ENCODE results near the gene CFAP58. TPM values are rescaled to one million over a fixed set of nuclear protein-coding genes. Genes with fewer than 3 reads are reported as not detected.

The CFAP58 gene
- total RNA-seq, 1 donor from 2014 or later, result 0.75 TPM

GRCh38 chr10:104321725-104322415 lies 31.8 kb upstream of the CFAP58 start:
- DNase-seq (ENCODE audit: low read depth), result no peak

DNA sequence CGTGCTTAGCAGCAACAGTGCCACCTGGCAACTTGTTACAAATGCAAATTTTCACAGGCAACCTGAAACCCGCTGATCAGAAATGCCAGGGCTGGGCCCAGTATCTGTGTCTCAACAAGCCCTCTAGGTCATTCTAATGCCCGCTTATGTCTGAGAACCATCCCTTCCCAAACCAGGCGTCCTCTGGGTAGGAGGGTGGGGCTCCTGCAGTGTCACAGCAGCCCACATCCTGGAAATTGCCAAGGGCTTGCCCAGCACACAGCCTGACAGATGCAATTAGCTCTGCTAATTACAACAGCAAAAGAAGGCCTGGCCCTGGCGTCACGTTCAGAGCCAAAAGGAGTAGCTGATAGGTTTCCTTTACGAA lies 31.2 kb upstream of the CFAP58 start:
- DNase-seq (ENCODE audit: low read depth), result no peak

DNA sequence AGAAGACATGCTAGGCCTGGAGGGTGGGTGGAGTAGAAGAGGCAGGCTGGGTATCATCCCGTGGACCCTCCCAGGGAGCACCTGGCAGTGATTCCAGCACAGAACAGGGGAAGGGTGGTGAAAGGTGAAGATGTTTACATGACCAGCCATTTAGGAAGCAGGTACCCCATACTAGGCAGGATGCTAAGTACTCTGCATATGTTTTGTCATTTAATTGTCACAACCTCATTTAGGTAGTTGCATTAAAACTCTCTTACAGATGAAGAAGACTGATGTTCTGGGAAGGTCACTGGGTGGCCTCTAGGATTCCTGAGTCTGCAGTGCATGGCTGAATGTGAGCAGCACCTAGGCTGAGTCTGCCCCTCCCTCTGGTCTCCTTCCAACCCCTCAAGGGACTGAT lies 30.5 kb upstream of the CFAP58 start:
- no peak for DNase-seq (ENCODE audit: low read depth)

GRCh38 chr10:104323760-104324201 lies 29.9 kb upstream of the CFAP58 start:
- DNase-seq (ENCODE audit: low read depth), result no peak

GRCh38 chr10:104324221-104324686 lies 29.4 kb upstream of the CFAP58 start:
- no peak for DNase-seq (ENCODE audit: low read depth)

DNA sequence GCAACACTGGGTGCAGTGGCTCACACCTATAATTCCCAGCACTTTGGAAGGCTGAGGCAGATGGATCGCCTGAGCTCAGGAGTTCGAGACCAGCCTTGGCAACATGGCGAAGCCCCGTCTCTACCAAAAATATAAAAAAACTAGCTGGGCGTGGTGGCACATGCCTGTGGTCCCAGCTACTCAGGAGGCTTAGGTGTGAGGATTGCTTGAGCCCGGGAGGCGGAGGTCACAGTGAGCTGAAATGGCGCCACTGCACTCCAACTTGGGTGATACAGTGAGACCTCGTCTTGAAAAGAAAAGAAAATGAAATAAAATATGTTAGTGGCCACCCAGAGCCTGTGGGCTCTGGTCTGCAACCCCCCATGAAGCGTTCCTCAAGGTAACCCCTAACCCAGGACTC lies 28.7 kb upstream of the CFAP58 start:
- DNase-seq (ENCODE audit: low read depth), result no peak

DNA sequence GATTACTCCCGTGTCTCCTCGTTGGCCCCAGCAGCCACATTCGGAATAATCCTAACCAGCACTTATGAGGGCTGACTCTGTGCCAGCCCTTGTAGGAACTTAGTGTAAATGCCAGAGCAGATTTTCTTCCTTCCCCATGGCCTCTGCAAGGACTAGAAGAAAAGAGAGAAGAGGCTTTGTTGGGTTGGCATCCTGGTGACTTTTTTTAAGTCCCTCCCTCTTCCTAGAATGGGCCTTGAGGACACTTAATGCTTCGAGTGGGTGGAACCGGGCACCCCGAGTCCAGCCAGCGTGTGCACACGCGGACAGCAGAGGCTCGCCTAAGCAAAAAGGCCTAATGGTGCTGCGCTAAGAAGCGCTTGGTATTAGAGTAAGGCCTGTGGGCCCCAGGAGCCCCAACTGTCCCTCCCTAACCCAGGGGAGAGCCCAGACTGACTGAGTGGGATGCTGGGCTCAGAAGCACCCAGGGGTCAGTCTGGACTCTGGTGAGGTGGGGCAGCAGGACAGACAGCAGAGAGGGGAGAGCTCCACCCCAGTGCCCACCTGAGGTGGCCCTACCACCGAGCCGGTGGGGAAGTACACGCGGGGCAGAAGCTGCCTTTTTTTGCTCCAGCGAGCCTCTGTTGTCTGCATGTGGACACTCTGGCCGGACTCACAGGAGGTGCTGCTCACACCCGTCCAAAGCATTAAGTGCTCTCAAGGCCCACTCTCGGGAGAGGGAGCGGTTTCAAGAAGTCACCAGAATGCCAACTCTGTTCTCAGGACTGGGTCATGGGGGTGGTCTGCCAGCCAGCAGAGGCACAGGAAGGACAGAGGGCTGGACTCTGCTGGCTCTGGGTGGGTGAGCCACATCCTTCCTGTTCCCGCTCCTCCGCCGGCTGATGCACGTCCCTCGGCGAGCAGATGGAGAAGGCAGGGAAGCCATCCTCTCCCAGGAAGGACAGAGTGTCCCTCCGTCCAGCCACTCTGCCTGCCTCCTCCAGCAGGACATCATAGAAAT lies 27.9 kb upstream of the CFAP58 start:
- no peak for DNase-seq (ENCODE audit: low read depth)

GRCh38 chr10:104326991-104327610 lies 26.5 kb upstream of the CFAP58 start:
- DNase-seq (ENCODE audit: low read depth), result no peak

- peak; percentile 56 for DNase-seq (ENCODE audit: low read depth)
Observed at GRCh38 chr10:104327745-104328645, 25.6 kb upstream of the CFAP58 start.

- DNase-seq (ENCODE audit: low read depth), result no peak
Observed at GRCh38 chr10:104328646-104328895, 25.1 kb upstream of the CFAP58 start.

DNA sequence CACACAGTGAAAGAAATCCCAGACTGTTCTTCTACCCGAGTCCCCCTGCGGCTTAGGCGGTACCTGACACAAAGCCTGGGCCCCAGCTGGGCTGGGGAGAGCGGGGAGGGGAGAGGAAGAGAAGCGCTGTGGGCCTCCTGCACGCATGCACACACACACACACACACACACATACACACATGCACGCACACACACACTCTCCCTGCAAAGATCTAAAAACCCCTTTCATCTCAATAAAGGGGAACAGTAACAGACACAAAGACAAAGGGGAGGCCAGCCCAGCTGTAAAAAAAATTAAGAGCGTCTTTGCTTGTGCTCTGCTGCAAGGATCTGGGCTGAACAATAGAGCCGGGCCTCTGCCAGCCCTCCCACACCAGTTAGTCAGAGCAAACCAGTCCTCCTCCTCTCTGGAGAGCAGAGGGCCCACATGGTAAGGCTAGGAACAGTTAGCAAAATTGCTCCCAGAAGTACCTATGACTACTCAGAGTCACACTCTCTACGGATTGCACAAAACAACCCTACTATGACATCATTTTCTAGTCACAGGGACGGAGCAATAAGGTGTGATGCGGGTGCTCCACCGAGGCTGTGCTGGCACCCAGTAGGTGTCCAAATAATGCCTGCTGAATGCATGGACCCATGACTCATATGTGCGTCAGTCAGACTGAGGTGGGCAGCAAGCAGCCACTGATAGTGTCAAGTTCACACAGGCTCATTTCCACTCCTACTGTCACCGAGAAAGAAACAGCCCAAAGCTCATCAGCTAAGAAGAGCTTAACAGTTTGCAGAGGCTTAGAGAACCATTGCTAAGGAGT lies 24.5 kb upstream of the CFAP58 start:
- peak; percentile 91 for DNase-seq (ENCODE audit: low read depth)

DNA sequence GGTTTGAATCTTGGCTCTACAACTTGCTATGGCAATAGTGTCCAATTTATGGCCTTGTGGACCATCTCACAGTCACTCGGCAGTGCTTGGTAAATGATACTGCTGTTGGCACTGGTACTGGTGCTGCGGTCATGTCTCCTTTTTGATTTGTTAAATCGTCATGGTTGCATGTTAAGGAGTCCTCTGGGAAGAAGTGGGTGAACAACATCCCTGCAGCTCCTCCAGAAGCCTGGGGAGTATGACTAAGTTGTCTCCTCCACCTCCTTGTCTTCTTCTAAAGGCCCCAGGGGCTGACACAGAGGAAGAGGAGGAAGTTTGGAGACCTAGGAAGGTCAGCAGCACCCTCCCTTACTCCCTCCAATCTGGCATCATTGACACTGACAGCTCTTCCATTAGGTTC lies 23.9 kb upstream of the CFAP58 start:
- peak; percentile 43 for DNase-seq (ENCODE audit: low read depth)

DNA sequence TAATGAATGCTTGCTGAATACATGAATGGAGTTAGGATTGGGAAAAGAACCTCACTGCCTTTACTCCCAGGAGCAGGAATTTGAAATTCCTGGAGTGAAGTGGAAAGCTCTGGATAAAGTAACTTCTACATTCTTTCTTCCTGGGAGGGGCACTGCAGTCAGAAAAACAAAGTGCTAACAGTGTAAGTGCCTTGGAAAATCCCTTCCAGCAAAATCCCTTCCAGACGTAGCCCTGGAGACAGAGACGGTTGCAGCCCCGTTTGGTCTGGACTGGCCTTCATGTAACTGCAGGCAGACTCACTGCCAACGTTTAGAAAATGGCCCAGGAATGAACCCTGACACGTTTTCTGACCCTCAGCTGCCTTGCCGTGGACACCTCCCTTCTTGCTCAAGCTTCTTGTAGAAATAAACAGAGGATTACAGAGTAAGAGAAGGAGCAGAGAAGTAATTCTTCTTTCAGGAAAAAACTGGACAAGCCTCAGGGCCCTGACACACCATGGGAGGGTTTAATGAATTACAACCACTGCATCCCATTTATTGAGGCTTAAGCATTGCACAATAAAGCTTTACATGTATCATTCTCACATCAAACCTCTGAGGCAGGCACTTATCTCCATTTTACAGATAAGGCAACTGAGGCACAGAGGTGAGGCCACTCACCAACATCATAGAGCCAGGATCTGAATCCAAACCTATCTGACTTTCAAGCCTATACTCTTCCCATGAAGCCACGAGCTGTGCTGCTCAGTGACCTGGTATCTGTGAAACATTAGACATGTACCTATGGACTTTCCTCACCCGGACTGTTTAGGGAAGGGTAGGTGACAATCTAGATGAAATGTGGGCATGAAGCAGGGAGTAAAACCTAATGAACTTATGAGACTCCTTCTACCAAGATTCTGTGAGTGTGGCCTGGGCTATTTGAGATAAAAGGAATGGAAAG lies 23.2 kb upstream of the CFAP58 start:
- DNase-seq (ENCODE audit: low read depth), result peak; percentile 94

DNA sequence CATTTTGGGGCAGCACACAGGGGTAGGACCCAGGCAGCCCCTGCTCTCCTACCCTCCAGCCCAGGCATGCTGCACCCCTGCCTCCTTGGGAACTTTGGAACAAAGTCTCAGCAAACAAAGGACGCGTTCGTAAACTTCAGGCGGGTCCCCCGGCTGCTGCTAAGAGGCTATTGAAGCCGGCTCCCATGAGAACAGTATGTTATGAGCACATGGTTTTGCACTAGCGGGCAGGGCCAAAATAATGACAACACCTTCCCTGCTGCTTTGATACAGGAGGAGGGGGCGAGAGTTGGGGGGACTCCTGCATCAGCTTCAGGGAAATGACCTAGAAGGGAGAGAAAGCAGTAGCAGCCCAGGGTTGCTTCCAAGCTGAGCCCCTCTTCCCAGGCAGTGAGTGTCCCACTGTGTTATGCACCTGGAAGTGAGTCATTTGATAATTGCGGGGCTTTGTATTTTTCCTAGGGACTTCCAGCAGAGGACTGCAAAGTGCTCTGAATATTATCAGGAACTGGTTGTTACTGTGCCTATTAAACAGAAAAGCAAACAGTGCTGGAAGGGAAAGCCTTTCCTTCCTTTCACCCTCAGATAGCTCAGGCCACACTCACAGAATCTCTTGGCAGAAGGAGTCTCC lies 22.3 kb upstream of the CFAP58 start:
- DNase-seq (ENCODE audit: low read depth), result peak; percentile 80

DNA sequence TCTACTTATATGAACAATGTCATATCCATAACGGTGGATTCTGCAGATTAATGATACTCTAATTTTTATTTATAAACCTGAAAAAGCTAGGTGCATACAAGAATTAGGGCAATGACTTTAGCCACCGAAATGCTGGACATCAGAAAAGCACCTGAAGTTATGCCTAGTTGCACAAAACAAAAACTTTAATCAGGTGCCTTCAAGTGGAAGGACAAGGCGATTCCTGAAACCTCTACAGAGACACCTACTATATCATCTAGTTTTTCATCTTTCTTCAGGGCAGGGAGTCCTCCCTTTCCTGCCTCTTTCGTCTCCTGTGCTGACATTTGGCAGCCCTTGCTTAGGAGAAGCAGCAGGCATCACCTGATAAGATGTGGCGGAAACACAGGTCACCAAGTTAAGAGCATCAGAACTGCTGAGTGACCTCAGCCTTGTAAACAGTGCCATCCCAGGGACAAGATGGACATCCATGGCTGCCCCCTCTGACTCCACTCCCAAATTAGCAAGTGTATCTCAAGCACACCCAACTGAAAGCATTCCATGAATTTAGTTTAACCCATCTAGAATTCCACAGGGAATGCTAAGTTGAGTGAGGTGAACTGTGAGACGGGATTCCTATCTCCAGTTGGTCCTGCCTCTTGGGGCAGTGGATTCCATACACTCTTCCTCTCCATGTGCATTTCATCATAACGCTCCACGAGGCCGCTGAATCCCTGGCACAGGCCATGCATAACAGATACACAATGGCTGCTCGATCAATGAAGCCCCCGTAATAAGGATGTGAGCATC lies 21.2 kb upstream of the CFAP58 start:
- no peak for DNase-seq (ENCODE audit: low read depth)

- no peak for DNase-seq (ENCODE audit: low read depth)
Observed at GRCh38 chr10:104333032-104333727, 20.5 kb upstream of the CFAP58 start.

DNA sequence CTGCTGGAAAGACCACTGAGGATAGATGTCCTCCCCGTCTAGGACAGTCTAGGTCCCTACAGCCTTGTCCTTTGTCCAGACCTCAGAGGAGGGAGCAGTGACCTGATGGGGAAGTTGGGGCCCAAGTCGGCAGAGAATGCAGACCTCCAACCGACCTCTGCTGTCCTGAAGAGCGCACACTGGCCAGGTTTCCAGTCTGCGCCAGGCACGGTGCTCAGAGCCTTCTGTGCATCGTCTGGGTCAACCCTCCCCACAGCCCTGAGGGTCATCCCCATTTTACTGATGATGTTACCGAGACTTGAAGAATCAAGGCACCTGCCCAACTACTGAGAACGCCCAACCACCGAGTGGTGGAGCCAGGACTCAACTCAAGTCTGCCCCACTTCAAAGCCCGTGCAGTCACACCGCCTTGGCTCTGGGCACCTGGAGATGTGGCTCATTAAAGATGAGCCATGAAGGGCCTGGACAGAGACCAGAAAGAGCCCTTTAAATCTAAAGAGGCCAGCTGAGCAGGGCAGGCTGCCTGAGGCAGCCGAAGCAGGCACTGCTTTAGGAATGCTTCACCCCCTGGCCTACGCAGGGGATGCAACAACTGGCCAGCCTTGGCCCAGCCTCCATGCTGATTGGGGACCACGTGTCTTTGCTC lies 19.8 kb upstream of the CFAP58 start:
- no peak for DNase-seq (ENCODE audit: low read depth)

Measured in renal cortical epithelial cell (primary cell).